Neuronal stem cell (in vitro differentiated cells): ENCODE results near the gene MMS19.

Experiments used
- DNase-seq: peaks from one replicate; pipeline ENCODE4 v3.0.0-alpha.2; 2013; ENCODE audit warnings: low spot score
- H2AFZ ChIP-seq: one replicate; pipeline ENCODE4 v1.6.1; 2013; ENCODE audit warnings: mild to moderate bottlenecking, low read length, inconsistent platforms
- H2AK5ac ChIP-seq: 2 replicates; pipeline ENCODE4 v1.6.1; 2013; ENCODE audit warnings: low read depth, mild to moderate bottlenecking, inconsistent platforms, low read length, moderate library complexity, mixed read lengths
- H2BK120ac ChIP-seq: 2 replicates; pipeline ENCODE4 v1.6.1; 2013; ENCODE audit warnings: low read depth, mild to moderate bottlenecking, inconsistent platforms, low read length, moderate library complexity, mixed read lengths
- H2BK12ac ChIP-seq: one replicate; pipeline ENCODE4 v1.6.1; 2013; ENCODE audit warnings: low read length, inconsistent platforms
- H2BK15ac ChIP-seq: 2 replicates; pipeline ENCODE4 v1.6.1; 2013; ENCODE audit warnings: mild to moderate bottlenecking, low read length, inconsistent platforms, mixed read lengths
- H2BK5ac ChIP-seq: one replicate; pipeline ENCODE4 v1.6.1; 2013; ENCODE audit warnings: inconsistent platforms, mild to moderate bottlenecking, low read length, moderate library complexity
- H3K14ac ChIP-seq: one replicate; pipeline ENCODE4 v1.6.1; 2013; ENCODE audit warnings: low read length, inconsistent platforms
- H3K18ac ChIP-seq: 2 replicates; pipeline ENCODE4 v1.6.1; 2013; ENCODE audit warnings: low read length, inconsistent platforms
- H3K23ac ChIP-seq: 2 replicates; pipeline ENCODE4 v1.6.1; 2013; ENCODE audit warnings: low read depth, mild to moderate bottlenecking, mixed read lengths, low read length, inconsistent platforms; ENCODE audit not compliant: poor library complexity
- H3K27ac ChIP-seq: replicated peaks from 3 replicates; pipeline ENCODE4 v1.5.1; 2013; ENCODE audit warnings: low read length, inconsistent platforms
- H3K27me3 ChIP-seq, 3 experiments: 2 replicates each; pipeline ENCODE4 v1.6.1; 2013; ENCODE audit warnings: low read length in 3 of 3, mild to moderate bottlenecking in 2 of 3, inconsistent platforms in 1 of 3, low read depth in 1 of 3, mixed read lengths in 1 of 3, moderate library complexity in 1 of 3; ENCODE audit not compliant: control insufficient read depth in 3 of 3, insufficient read depth in 3 of 3
- H3K36me3 ChIP-seq, 2 donors: replicated peaks in 1 of 2; 2 replicates each; pipeline ENCODE4 v1.6.1; 2013; ENCODE audit warnings: low read length in 2 of 2; ENCODE audit not compliant: control insufficient read depth in 2 of 2, insufficient read depth in 2 of 2
- H3K4ac ChIP-seq: 2 replicates; pipeline ENCODE4 v1.6.1; 2013; ENCODE audit warnings: inconsistent platforms, mild to moderate bottlenecking, low read length, moderate library complexity
- H3K4me1 ChIP-seq, 2 donors: 1 replicate in 1 of 2; 2 replicates in 1 of 2; pipeline ENCODE4 v1.6.1; 2013; ENCODE audit warnings: low read length in 2 of 2, low read depth in 1 of 2; ENCODE audit not compliant: control insufficient read depth in 2 of 2, insufficient read depth in 1 of 2
- H3K4me2 ChIP-seq: one replicate; pipeline ENCODE4 v1.6.1; 2013; ENCODE audit warnings: mild to moderate bottlenecking, low read length, inconsistent platforms; ENCODE audit not compliant: insufficient read depth, poor library complexity, severe bottlenecking
- H3K4me3 ChIP-seq, 2 donors: 2 replicates each; pipeline ENCODE4 v1.5.1; 2013; ENCODE audit warnings: low read length in 2 of 2, mild to moderate bottlenecking in 2 of 2, inconsistent platforms in 1 of 2, moderate library complexity in 1 of 2
- H3K79me1 ChIP-seq: one replicate; pipeline ENCODE4 v1.6.1; 2013; ENCODE audit warnings: low read depth, mild to moderate bottlenecking, inconsistent platforms, low read length, moderate library complexity
- H3K9ac ChIP-seq: one replicate; pipeline ENCODE4 v1.6.1; 2013; ENCODE audit warnings: mild to moderate bottlenecking, low read depth, low read length, inconsistent platforms; ENCODE audit not compliant: poor library complexity
- H3K9me3 ChIP-seq, 2 donors: replicated peaks in 1 of 2; 2 replicates each; pipeline versions ENCODE3 to v1.6.1; 2013; ENCODE audit warnings: low read length in 2 of 2, mild to moderate bottlenecking in 2 of 2, inconsistent platforms in 1 of 2, low read depth in 1 of 2, mixed read lengths in 1 of 2, moderate library complexity in 1 of 2; ENCODE audit not compliant: control insufficient read depth in 2 of 2, insufficient read depth in 1 of 2
- H4K8ac ChIP-seq: one replicate; pipeline ENCODE4 v1.6.1; 2013; ENCODE audit warnings: low read depth, mild to moderate bottlenecking, inconsistent platforms, low read length, moderate library complexity
- H4K91ac ChIP-seq: one replicate; pipeline ENCODE4 v1.6.1; 2013; ENCODE audit warnings: low read length, low read depth, mild to moderate bottlenecking, inconsistent platforms; ENCODE audit not compliant: poor library complexity
- whole genome bisulfite sequencing, 2 donors: extraction: QIAGEN DNeasy Blood & Tissue Kit; methylation state at CpG; one replicate each; pipeline ENCODE4 v1.1.7; 2013; ENCODE audit warnings: missing lambda C conversion rate in 2 of 2, mixed read lengths in 1 of 2; ENCODE audit not compliant: insufficient read length in 2 of 2, insufficient replicate concordance in 1 of 2; ENCODE audit errors: extremely low coverage in 2 of 2; 5-methylcytosine and 5-hydroxymethylcytosine counted together

Gene MMS19

GRCh38 chr10:97510686-97511085, 12.5 kb upstream of the MMS19 start:
- WGBS, 2 donors: no CpG with 5 or more reads among the region's 4 CpGs
- Histone ChIP-seq H3K9ac (no peak overlapping the region), H3K27ac (no peak overlapping the region)

GRCh38 chr10:97509120-97509680, 11.0 kb upstream of the MMS19 start:
- H3K4me1 ChIP-seq: peaks cover 1 to 3% of the 10 kb centered on the region in 2 donors
- WGBS, 2 donors: no CpG with 5 or more reads among the region's 8 CpGs
- no peak for DNase-seq

More at GRCh38 chr10:97510686-97511085, 12.5 kb upstream of the MMS19 start:
- Histone ChIP-seq H3K18ac (no peak overlapping the region), H3K27me3 (no peaks in the 10 kb centered on the region), H2BK5ac (no peak overlapping the region), H3K4me3 (no peak overlapping the region), H2BK15ac (no peak overlapping the region), H2AK5ac (no peak overlapping the region), H3K23ac (no peak overlapping the region), H3K14ac (no peak overlapping the region), H2AFZ (no peak overlapping the region), H2BK12ac (no peak overlapping the region), H3K4me1 (peaks cover 7 to 11% of the 10 kb centered on the region in 2 donors), H3K79me1 (peaks cover 2% of the 10 kb centered on the region), H2BK120ac (no peak overlapping the region), H3K36me3 (no peaks in the 10 kb centered on the region), H4K91ac (no peak overlapping the region), H3K9me3 (no peaks in the 10 kb centered on the region), H3K4me2 (no peak overlapping the region), H4K8ac (no peak overlapping the region), H3K4ac (no peak overlapping the region)
- DNase-seq: no peak

GRCh38 chr10:97508342-97508741, 10.1 kb upstream of the MMS19 start:
- Histone ChIP-seq H3K4me1 (peaks cover 1 to 3% of the 10 kb centered on the region in 2 donors), H3K4me3 (no peak overlapping the region), H3K36me3 (no peaks in the 10 kb centered on the region), H3K27ac (no peak overlapping the region), H2AFZ (no peak overlapping the region), H3K27me3 (no peaks in the 10 kb centered on the region), H3K14ac (no peak overlapping the region), H3K9ac (no peak overlapping the region), H2BK120ac (no peak overlapping the region), H2BK12ac (no peak overlapping the region), H3K4ac (no peak overlapping the region), H3K4me2 (no peak overlapping the region), H4K91ac (no peak overlapping the region), H2BK5ac (no peak overlapping the region), H3K23ac (no peak overlapping the region), H2BK15ac (no peak overlapping the region), H3K18ac (no peak overlapping the region), H3K79me1 (peaks cover 2% of the 10 kb centered on the region), H2AK5ac (no peak overlapping the region), H3K9me3 (no peaks in the 10 kb centered on the region), H4K8ac (no peak overlapping the region)
- WGBS, 2 donors: no CpG with 5 or more reads among the region's 1 CpG
- DNase-seq: no peak

More at GRCh38 chr10:97509120-97509680, 11.0 kb upstream of the MMS19 start:
- Histone ChIP-seq H4K91ac (no peak overlapping the region), H3K4me3 (no peak overlapping the region), H2AK5ac (no peak overlapping the region), H3K36me3 (no peaks in the 10 kb centered on the region), H3K4ac (no peak overlapping the region), H3K23ac (no peak overlapping the region), H2BK120ac (no peak overlapping the region), H3K4me2 (no peak overlapping the region), H3K9ac (no peak overlapping the region), H3K27me3 (no peaks in the 10 kb centered on the region), H3K27ac (no peak overlapping the region), H3K14ac (no peak overlapping the region), H2BK5ac (no peak overlapping the region), H2AFZ (no peak overlapping the region), H3K9me3 (no peaks in the 10 kb centered on the region), H2BK12ac (no peak overlapping the region), H4K8ac (no peak overlapping the region), H3K18ac (no peak overlapping the region), H2BK15ac (no peak overlapping the region), H3K79me1 (peaks cover 2% of the 10 kb centered on the region)

GRCh38 chr10:97506199-97506991, 8.2 kb upstream of the MMS19 start:
- DNase-seq: no peak
- H3K9me3 ChIP-seq: no peaks in the 10 kb centered on the region
- H2BK15ac ChIP-seq: no peak overlapping the region
- H2BK120ac ChIP-seq: no peak overlapping the region
- H2BK5ac ChIP-seq: no peak overlapping the region
- no peaks in the 10 kb centered on the region for H3K27me3 ChIP-seq
- no peak overlapping the region for H3K18ac ChIP-seq
- no peak overlapping the region for H3K4me2 ChIP-seq
- H3K9ac ChIP-seq: no peak overlapping the region
- H3K4me1 ChIP-seq: no peaks in the 10 kb centered on the region
- H3K27ac ChIP-seq: no peak overlapping the region
- WGBS, 2 donors: no CpG with 5 or more reads among the region's 3 CpGs
- H3K36me3 ChIP-seq: no peaks in the 10 kb centered on the region
- no peak overlapping the region for H4K91ac ChIP-seq
- H2AFZ ChIP-seq: no peak overlapping the region
- H3K79me1 ChIP-seq: peaks cover 2% of the 10 kb centered on the region
- H4K8ac ChIP-seq: no peak overlapping the region
- H2AK5ac ChIP-seq: no peak overlapping the region
- no peak overlapping the region for H3K14ac ChIP-seq
- peak overlapping the region in 1 of 2 donors; percentile 3 for H3K4me3 ChIP-seq
- no peak overlapping the region for H3K4ac ChIP-seq
- no peak overlapping the region for H2BK12ac ChIP-seq
- H3K23ac ChIP-seq: no peak overlapping the region
